ENCODE results near the gene SAA4.
"Not testable (repeated sequence)": the region's sequence is repeated elsewhere in the genome, so short reads cannot be mapped to it uniquely, and the experiment has no call there.

SAA4 gene

GRCh38 chr11:18236664-18237356 lies at the start of gene SAA4:
SAA4 (minus strand) TSS chr11:18236802; CDS start chr11:18235926, 876 bp downstream.
- DNase-seq, result no peak

- no peak for DNase-seq
Observed at GRCh38 chr11:18285841-18286240, 49.2 kb upstream of the SAA4 start.

GRCh38 chr11:18282626-18283025 lies 46.0 kb upstream of the SAA4 start:
- no peak for DNase-seq

GRCh38 chr11:18280438-18281045 lies 43.9 kb upstream of the SAA4 start:
- no peak for DNase-seq

GRCh38 chr11:18277565-18278271 lies 41.1 kb upstream of the SAA4 start:
- DNase-seq, result no peak

GRCh38 chr11:18271206-18271605 lies 34.6 kb upstream of the SAA4 start:
- DNase-seq, result no peak

- DNase-seq, result no peak
Observed at GRCh38 chr11:18270102-18270501, 33.5 kb upstream of the SAA4 start.

GRCh38 chr11:18269252-18269651 lies 32.6 kb upstream of the SAA4 start:
- not testable (repeated sequence) for DNase-seq

- not testable (repeated sequence) for DNase-seq
Observed at GRCh38 chr11:18267335-18268133, 30.9 kb upstream of the SAA4 start.

- DNase-seq, result no peak
Observed at GRCh38 chr11:18265949-18266348, 29.3 kb upstream of the SAA4 start, which contains the start of gene SAA1. SAA1 (plus strand) TSS chr11:18266264; CDS start chr11:18266888, 624 bp downstream.

- DNase-seq, result no peak
Observed at GRCh38 chr11:18264677-18265555, 28.3 kb upstream of the SAA4 start.

- no peak for DNase-seq
Observed at GRCh38 chr11:18264035-18264434, 27.4 kb upstream of the SAA4 start.

- not testable (repeated sequence) for DNase-seq
Observed at GRCh38 chr11:18262681-18263350, 26.2 kb upstream of the SAA4 start.

- no peak for DNase-seq
Observed at GRCh38 chr11:18261721-18262120, 25.1 kb upstream of the SAA4 start.

GRCh38 chr11:18259259-18259658 lies 22.7 kb upstream of the SAA4 start:
- DNase-seq, result no peak

- DNase-seq, result no peak
Observed at GRCh38 chr11:18254781-18255361, 18.3 kb upstream of the SAA4 start.

GRCh38 chr11:18253778-18254338 lies 17.3 kb upstream of the SAA4 start:
- no peak for DNase-seq

GRCh38 chr11:18253233-18253632 lies 16.6 kb upstream of the SAA4 start:
- DNase-seq, result no peak

GRCh38 chr11:18248561-18248960 lies 12.0 kb upstream of the SAA4 start, which contains the start of gene SAA2:
SAA2 (minus strand) TSS chr11:18248668; CDS start chr11:18248011, 657 bp downstream.
- no peak for DNase-seq

- DNase-seq, result not testable (repeated sequence)
Observed at GRCh38 chr11:18247191-18247581, 10.6 kb upstream of the SAA4 start.

Data from eye (tissue), 1 donor.